ENCODE data around the gene MSMO1.

- TF ChIP-seq GATA2 (CRISPR knock-in tag; IDR thresholded peaks at IDR 0.05) (no peak), CTCF (IDR thresholded peaks at IDR 0.05) (no peak)
These were observed 38.1 kb upstream of the MSMO1 start for GRCh38 chr4:165289423-165289785.

Data from SK-N-SH (cell line).